ENCODE results near the gene CCDC85B.

CCDC85B gene

GRCh38 chr11:65869643-65870306 lies 20.7 kb upstream of the CCDC85B start:
- DNase-seq = no peak

DNA sequence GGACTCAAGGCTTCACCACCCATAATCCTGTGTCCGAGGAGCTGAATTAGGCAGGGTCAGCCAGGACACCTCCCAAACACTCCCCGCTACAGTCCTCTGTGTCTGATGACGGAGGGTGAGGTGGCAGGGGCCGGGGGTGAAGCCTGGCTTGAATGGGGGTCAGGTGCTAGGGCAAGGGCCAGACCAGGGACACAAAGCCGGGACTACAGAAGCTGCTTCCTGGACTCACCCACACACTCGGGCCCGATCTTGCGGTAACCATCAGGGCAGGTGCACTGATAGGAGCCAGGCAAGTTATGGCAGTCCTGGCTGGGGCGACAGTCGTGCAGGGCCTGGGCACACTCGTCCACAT lies 20.2 kb upstream of the CCDC85B start:
- DNase-seq = no peak

GRCh38 chr11:65870706-65871681 lies 19.5 kb upstream of the CCDC85B start:
- peak; percentile 34 for DNase-seq

GRCh38 chr11:65871811-65872548 lies 18.5 kb upstream of the CCDC85B start:
- DNase-seq = no peak

- no peak for DNase-seq
These were observed 17.7 kb upstream of the CCDC85B start, which contains the start of gene EFEMP2 for GRCh38 chr11:65872586-65873317. Gene EFEMP2 (minus strand): TSS chr11:65872800. CDS start chr11:65872354, 446 bp downstream.

- DNase-seq = peak; percentile 87
These were observed 16.9 kb upstream of the CCDC85B start for GRCh38 chr11:65873318-65874156.

GRCh38 chr11:65879617-65880016 lies 10.9 kb upstream of the CCDC85B start, which contains the start of gene CTSW:
Gene CTSW (plus strand): TSS chr11:65879837. CDS start chr11:65879855, 18 bp downstream.
- DNase-seq = no peak

DNA sequence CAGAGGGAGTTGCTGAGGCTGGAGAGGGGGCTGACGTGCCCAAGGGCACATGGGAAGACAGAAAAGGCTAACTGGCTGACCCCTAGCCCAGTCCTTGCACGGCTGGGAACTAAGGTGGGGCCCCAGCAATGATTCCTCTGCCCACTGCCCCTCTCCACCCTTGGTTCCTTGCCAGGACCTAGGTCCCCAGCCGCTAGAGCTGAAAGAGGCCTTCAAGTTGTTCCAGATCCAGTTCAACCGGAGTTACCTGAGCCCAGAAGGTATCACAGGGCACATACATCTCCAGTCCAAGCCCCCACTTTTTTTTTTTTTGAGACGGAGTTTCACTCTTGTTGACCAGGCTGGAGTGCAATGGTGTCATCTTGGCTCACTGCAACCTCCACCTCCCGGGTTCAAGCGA lies 10.4 kb upstream of the CCDC85B start:
- DNase-seq = no peak

- no peak for DNase-seq
These were observed 9.5 kb upstream of the CCDC85B start for GRCh38 chr11:65880844-65881421.

DNA sequence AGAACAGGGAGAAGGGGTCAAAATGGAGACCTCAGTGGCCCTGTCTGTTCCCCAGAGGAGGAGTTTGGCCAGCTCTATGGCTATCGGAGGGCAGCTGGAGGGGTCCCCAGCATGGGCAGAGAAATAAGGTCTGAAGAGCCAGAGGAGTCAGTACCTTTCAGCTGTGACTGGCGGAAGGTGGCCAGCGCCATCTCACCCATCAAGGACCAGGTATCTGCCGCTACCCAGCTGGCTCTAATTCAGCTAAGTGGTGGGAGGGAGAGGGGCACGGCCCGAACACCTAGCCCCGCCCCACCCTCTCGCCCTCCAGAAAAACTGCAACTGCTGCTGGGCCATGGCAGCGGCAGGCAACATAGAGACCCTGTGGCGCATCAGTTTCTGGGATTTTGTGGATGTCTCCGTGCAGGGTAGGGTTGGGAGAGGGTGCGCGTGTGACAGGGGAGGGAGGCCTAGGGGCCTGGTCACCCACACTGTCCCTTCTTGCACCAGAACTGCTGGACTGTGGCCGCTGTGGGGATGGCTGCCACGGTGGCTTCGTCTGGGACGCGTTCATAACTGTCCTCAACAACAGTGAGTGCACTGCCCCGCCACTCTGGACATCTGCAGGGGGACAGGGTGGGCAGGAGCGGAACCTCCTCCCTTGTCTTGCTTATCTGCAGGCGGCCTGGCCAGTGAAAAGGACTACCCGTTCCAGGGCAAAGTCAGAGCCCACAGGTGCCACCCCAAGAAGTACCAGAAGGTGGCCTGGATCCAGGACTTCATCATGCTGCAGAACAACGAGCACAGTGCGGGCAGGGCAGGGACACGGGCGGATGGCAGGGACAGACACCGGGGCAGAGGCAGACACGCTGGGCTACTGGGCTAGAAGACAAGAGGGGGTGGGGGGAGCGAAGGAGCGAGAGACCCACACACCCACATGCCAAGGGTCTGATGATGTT lies 8.1 kb upstream of the CCDC85B start:
- DNase-seq = no peak

GRCh38 chr11:65883058-65883761 lies 7.3 kb upstream of the CCDC85B start:
- DNase-seq = no peak

- DNase-seq = no peak
These were observed 6.4 kb upstream of the CCDC85B start for GRCh38 chr11:65883786-65884715.

GRCh38 chr11:65884716-65885092 lies 5.8 kb upstream of the CCDC85B start:
- peak; percentile 45 for DNase-seq

DNA sequence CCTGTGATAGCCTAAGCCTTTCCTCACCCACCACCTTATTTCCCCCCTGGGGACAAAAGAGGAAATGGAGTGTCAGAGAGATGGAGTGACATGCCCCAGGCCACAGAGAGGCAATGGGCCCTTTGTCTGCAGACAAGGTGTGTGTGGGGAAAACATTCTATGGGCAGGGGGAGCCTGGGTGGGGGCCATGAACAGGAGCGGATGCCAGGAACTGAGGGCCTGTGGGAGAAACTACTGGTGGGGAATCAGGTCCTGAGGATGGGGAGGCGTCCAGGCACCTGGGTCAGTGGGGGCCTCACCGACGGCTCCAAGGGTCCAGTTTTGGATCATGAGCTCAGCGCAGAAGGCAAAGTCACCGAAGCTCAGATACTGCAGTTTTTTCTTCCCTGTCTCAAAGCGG lies 5.2 kb upstream of the CCDC85B start:
- no peak for DNase-seq

- no peak for DNase-seq
These were observed 4.5 kb upstream of the CCDC85B start for GRCh38 chr11:65885808-65886536.

- no peak for DNase-seq
These were observed 3.4 kb upstream of the CCDC85B start for GRCh38 chr11:65886826-65887722.
